ENCODE data around the gene ESYT2.
"Not testable (repeated sequence)": the region's sequence is repeated elsewhere in the genome, so short reads cannot be mapped to it uniquely, and the experiment has no call there.

Gene ESYT2

DNA sequence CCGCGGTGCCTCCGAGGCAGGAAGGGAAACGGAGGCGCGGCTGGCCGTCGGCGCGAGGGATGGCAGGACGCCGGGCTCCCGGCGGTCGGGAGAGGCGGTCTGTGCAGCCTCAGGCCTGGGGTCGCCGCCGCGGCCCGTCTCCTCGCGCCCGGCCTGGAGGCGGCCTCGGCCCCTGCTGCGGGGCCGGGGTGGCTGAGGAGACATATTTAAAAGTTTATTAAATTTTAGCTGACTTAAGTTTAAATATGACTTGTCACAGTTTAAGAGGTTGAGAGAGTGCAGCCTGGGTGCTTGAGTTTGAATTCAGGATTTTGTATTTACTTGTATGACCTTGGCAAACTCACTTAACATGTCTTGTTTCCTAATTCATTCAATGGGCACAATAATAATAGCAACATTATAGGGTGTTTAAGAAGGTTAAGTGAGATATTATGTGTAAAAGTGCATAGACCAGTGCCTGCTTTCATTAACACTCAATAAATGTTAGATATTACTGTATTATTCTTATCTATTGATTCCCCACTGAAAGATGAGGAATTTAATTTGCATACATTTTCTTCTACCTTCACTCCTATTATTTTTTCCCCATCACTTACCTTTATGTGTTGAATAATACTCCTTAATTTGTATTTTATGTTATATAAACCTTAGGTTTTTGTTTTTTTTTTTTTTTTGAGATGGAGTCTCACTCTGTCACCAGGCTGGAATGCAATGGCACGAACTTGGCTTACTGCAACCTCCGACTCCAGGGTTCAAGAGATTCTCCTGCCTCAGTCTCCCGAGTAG lies 27.8 kb upstream of the ESYT2 start:
- DNase-seq = no peak

- no peak for DNase-seq
These were observed 25.4 kb upstream of the ESYT2 start for GRCh38 chr7:158854681-158855081.

- no peak for DNase-seq
These were observed 21.3 kb upstream of the ESYT2 start for GRCh38 chr7:158850545-158851102.

DNA sequence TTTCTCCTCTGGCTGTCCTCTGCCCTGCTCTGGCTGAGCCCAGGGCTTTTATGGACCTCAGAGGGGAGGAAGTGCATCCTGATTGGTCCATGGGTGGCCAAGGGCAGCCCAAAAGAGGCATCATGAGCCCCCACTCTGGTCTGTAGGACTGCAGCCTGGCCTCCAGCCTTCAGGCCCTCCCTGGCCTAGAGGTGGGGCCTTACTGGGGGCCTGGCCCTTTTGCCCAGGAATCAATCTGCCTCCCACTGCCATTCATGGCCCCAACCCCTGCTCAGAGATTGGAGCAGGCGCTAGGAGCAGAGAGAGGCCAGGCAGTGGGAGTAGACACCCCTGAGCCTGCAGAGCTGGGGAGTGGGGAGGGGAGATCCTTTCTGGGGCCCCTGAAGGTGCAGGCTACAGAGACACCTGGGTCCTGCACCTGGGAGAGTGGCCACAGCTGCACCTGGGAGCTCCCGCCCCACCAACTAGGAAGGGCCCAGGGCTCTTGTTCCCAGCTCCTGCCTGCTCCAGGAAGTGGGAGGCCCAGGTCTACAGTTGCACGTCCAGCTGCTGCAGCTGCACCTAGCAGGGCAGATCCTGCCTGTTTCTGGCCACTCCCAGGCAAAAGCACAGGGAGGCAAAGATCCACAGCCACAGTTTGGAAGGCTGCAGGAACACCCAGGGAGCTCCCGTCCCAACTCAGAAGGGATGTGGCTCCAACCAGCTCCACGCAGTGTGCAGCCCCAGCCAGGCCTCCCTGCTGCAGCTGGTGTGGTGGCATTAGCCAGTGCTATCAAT lies 20.6 kb upstream of the ESYT2 start:
- DNase-seq = no peak

DNA sequence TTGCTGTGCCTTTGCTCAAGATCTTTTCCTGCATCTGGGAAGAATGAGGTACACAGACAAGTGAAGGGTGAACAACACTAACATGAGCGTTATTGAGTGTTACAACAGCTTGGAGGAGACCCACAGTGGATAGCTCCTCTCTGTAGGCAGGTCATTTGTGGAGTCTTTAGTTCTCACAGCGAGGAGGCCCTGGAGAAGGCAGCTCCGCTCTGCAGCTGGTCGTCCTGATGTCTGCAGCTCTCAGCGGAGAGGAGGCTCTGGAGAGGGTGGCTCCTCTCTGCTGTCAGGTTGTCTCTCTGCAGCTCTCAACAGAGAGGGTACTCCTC lies 20.1 kb upstream of the ESYT2 start:
- DNase-seq = no peak

- peak in 1 of 5 experiments; percentile 36 for DNase-seq
These were observed 18.1 kb upstream of the ESYT2 start for GRCh38 chr7:158847451-158847866.

DNA sequence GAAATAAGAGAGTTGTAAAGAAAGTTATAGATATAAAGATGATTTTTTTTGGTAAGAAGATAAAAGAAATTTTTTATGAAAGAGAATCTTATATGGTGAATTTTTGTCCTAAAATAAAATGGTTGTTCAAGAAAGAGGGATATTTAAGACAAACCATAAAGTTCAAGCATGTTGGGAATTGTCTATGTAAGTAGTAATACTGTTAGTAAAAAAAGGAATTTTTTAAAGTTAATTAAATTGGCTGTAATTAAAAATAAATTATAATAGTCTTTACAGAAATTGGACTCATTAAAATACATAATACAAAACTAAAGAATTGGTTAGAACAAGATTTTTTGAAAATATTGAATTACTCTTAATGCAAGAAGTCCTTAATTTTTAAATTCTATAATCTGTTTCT lies 17.0 kb upstream of the ESYT2 start:
- DNase-seq = no peak

DNA sequence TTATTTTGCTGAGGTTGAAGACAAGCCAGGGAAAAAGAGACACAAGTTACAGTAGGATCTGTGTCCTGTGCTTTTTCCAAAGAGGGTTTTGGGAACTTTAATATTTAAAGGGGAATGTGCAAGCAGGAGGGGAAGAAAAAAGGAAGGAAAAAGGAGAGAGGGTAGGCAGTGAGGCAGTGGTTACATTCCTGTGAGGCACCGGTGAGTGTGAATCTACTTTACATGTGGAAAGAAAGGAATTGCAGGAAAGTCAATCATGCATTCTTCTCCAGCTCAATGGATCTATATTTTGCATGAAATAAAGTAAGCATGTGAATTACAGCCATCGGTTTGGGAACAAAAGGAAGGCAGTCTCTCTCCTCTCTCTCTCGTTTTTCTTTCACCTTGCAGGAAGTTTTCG lies 14.5 kb upstream of the ESYT2 start:
- no peak for DNase-seq

GRCh38 chr7:158842486-158842885 lies 13.2 kb upstream of the ESYT2 start:
- DNase-seq = peak in 1 of 5 experiments; percentile 47

DNA sequence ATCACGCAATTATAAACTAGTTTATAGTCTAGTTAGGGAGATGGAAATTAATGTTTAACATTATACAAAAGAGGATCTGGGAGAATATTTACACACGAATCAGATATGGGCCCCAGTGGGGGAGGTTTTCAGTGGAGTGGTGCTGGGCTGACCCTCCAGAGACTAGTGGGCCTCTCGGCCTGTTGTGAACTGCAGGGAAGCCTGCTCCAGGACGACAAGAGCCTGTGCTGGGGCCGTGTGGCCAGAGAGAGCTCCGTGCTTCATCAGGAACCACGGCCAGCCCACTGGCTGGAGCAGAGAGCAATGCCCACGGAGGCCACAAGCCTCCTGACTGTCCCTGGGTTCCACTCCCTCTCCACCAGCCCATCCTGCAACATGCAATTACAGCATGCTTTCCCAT lies 11.3 kb upstream of the ESYT2 start:
- no peak for DNase-seq

DNA sequence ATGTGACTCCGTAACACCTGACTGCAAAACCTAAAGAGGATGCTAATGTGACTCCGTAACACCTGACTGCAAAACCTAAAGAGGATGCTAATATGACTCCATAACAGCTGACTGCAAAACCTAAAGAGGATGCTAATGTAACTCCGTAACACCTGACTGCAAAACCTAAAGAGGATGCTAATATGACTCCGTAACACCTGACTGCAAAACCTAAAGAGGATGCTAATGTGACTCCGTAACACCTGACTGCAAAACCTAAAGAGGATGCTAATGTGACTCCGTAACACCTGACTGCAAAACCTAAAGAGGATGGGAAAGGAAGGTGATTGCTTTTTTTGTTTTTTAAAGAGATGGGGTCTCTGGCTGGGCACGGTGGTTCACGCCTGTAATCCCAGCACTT lies 9.9 kb upstream of the ESYT2 start:
- DNase-seq = not testable (repeated sequence)

DNA sequence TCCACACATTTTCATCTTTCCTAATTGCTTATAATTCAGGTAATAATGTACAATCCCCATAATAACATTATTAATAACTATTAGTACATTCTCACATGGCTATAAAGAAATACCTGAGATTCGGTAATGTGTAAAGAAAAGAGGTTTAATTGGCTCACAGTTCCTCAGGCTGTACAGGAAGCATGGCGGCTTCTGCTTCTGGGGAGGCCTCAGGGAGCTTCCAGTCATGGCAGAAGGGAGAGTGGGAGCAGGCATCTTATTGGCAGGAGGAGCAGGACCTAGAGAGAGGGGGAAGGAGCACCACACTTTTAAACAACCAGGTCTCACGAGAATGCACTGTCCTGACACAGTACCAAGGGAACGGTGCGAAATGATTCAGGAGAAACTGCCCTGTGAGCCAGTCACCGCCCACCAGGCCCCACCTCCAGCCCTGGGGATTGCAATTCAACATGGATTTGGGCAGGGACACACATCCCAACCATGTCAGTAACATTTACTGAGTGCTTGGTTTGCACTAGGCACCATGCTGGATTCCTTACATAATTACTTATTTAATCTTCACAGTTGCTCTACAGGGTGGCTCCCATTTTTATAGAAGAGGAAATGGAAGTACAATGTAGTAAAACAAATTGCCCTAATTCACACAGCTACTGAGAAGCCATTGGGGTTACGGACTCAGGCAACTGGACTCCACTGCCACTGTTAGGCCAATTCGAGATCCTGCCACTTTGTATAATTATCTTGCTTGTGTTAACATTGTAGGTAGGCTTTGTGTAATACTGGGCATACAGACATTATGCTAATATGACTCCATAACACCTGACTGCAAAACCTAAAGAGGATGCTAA lies 8.7 kb upstream of the ESYT2 start:
- no peak for DNase-seq

DNA sequence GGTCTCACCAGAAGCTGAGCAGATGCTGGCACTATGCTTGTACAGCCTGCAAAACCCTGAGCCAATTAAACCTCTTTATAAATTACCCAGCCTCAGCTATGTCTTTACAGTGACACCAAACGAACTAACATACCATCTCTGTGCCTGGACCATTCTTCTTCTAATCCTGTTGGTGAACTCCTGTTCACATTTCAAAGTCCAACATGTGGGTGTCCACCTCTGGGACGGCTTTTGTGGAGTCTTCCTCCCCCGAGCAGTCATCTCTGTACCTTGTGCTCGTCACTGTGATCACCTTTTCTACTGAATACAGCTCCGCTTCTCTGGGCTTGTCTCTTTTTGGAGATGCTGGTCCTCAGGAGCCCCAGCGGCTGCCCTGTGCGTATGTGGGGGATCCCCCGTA lies 7.4 kb upstream of the ESYT2 start:
- DNase-seq = no peak

GRCh38 chr7:158834878-158835784 lies 5.8 kb upstream of the ESYT2 start:
- DNase-seq = no peak

GRCh38 chr7:158832994-158833393 lies 3.7 kb upstream of the ESYT2 start:
- DNase-seq = no peak

- DNase-seq = no peak
These were observed 2.4 kb upstream of the ESYT2 start for GRCh38 chr7:158831738-158832091.

GRCh38 chr7:158830211-158830723 lies 958 bp upstream of the ESYT2 start:
- no peak for DNase-seq

DNA sequence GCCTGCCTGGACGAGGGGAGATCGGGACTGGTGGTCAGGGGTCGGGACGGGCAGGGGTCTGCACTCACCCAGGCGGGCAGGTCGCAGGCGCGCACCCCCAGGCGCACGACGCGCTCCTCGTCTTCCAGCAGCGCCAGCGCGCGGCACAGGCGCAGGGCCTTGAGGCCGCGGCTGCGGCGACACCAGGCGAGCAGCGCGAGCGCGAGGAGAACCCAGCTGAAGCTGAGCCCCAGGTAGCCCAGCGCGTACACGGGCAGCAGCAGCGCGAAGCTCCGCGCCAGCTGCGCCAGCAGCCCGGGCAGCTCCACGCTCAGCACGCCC lies 328 bp downstream of the ESYT2 start:
- peak in 2 of 5 experiments; percentile 61 to 92 for DNase-seq

DNA sequence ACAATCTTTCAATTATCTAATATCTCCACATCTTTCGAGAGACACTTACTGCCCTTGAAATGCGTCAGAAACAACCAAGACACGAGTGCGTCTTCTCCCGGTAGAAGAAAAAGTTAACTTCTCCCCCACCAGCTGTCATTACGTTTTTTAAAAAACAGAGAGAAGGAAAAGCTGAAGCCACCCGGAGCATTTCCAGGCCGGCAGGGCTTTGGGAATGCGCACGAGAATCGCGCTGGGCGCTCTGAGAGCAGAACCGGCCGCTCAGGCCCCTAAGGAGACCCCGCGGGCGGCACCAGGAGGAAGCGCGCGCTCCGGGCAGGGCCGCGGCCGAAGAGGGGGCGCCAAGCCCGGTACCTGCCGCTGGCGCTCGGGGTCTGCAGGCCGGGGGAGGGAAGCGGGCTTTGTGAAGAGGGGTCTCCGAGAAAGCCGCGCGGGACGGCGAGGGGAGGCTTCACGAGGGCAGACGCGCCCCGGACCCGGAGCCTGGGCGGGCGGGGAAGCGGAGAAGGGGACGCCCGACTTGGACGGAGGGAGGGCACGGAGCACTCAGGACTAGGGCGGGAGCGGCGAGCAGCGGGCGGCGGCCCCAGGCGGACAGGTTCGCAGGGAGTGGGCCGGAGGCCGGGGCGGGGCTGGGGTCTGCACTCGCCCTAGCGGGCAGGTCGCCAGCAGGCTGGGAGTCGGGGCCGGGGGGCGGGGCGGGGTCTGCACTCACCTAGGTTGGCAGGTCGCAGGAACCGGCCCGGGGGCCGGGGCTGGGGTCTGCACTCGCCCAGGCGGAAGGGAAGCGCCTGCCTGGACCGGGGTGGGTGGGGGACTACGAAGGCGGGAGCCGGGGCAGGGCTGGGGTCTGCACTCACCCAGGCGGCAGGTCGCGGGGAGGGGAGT lies 932 bp downstream of the ESYT2 start:
- DNase-seq = peak in 2 of 5 experiments; percentile 25 to 58

GRCh38 chr7:158827411-158828132 lies 1.7 kb downstream of the ESYT2 start:
- DNase-seq = peak in 2 of 5 experiments; percentile 18 to 72
